Body of pancreas (tissue), 4 donors: Measurements from ENCODE around the gene GPM6B. TPM values are rescaled to one million over a fixed set of nuclear protein-coding genes. Genes with fewer than 3 reads are reported as not detected.

Experiments
- ATAC-seq: fragments of 150-250 bp; one replicate; pipeline ENCODE4 v1.9.1; 2016
- DNase-seq, 4 donors: peaks; one replicate each; pipeline ENCODE4 v3.0.0-alpha.2; 2019
- H3K27ac ChIP-seq, 4 donors: fragments of 200-600 bp; sonication (generic); 1 replicate in 3 of 4; 2 replicates in 1 of 4; pipeline versions ENCODE4 v1.5.1 to v1.6.1; 2016 to 2019; ENCODE audit warnings: mild to moderate bottlenecking in 1 of 4, mixed read lengths in 1 of 4, moderate library complexity in 1 of 4
- H3K27me3 ChIP-seq, 2 donors: fragments of 200-600 bp; sonication (generic); one replicate each; pipeline ENCODE4 v1.6.0; 2016; ENCODE audit warnings: mild to moderate bottlenecking in 1 of 2
- H3K36me3 ChIP-seq, 2 donors: fragments of 200-600 bp; sonication (generic); replicated peaks in 1 of 2; 2 replicates each; pipeline ENCODE4 v1.5.1; 2016; ENCODE audit warnings: low read depth in 2 of 2; ENCODE audit not compliant: insufficient read depth in 1 of 2
- H3K4me1 ChIP-seq: fragments of 200-600 bp; sonication (generic); one replicate; pipeline ENCODE4 v1.6.0; 2016
- H3K4me3 ChIP-seq, 2 donors: fragments of 200-600 bp; sonication (generic); 1 replicate in 1 of 2; 2 replicates in 1 of 2; pipeline ENCODE4 v1.5.1; 2016 to 2019
- H3K9me3 ChIP-seq, 3 donors: fragments of 200-600 bp; sonication (generic); 1 replicate in 2 of 3; 2 replicates in 1 of 3; pipeline ENCODE4 v1.5.1; 2016
- POLR2A ChIP-seq, 3 donors: fragments of 450-650 bp; IDR thresholded peaks; one replicate each; pipeline ENCODE4 v1.6.1; 2016; ENCODE audit warnings: antibody characterized with exemption in 3 of 3, mild to moderate bottlenecking in 2 of 3
- WGBS, 2 donors: methylation state at CpG; one replicate each; pipeline ENCODE4 v1.1.5; 2017; 5-methylcytosine and 5-hydroxymethylcytosine counted together
- intact Hi-C: fragments of 100-400 bp; cut with DNase I; formaldehyde crosslinking; loops from one replicate; pipeline ENCODE4 v1.15.1; 2023
- total RNA-seq, 2 donors: library from RNA; depleted of rRNA; stranded (reverse); fragments of >200 nt; gene quantifications; one replicate each; pipeline ENCODE4 v1.1.0, GENCODE V29; 2016
- TF ChIP-seq, protein P1 (sequence below), 7 experiments: fragments of 450-650 bp in 4 of 7; fragments of 200-600 bp in 3 of 7; sonication (generic) in 3 of 7; IDR thresholded peaks; one replicate each; pipeline ENCODE4 v1.5.1; 2016 to 2019; ENCODE audit warnings: antibody characterized with exemption in 7 of 7

GPM6B gene
- total RNA-seq, 2 donors from 2014 or later = under 0.01 to 2.3 TPM

DNA sequence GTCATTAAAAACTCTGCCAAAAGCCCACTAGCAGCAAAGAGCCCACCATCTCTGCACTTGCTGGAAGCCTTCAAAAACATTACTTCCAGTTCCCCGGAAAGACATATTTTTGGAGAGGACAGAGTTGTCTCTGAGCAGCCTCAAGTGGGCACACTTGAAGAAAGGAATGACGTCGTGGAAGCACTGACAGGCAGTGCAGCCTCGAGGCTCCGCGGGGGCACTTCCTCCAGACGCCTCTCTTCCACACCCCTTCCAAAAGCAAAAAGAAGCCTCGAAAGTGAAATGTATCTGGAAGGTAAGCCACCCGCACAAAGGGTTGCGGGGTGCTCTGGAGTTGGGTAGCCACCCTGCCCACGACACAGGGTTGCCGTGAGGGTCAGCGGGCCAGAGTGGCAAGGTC is 56.5 kb downstream of the GPM6B start:
- Histone ChIP-seq H3K4me3 (no peak overlapping the region), H3K27me3 (no peaks in the 10 kb centered on the region), H3K27ac (no peak overlapping the region), H3K9me3 (no peaks in the 10 kb centered on the region), H3K36me3 (peaks cover 0 to 2% of the 10 kb centered on the region in 2 donors), H3K4me1 (peaks cover 12% of the 10 kb centered on the region)
- ATAC-seq (no peak), DNase-seq (peak in 1 of 4 donors; percentile 7)
- intact Hi-C loops = loop anchor here (10.0 kb wide), 1 partner anchor 244 kb away; no protein-coding TSS in a partner anchor
- 69 to 91% methylated on average over 6 to 8 of the region's 13 CpGs for WGBS, 2 donors
- TF ChIP-seq, protein P1, sequence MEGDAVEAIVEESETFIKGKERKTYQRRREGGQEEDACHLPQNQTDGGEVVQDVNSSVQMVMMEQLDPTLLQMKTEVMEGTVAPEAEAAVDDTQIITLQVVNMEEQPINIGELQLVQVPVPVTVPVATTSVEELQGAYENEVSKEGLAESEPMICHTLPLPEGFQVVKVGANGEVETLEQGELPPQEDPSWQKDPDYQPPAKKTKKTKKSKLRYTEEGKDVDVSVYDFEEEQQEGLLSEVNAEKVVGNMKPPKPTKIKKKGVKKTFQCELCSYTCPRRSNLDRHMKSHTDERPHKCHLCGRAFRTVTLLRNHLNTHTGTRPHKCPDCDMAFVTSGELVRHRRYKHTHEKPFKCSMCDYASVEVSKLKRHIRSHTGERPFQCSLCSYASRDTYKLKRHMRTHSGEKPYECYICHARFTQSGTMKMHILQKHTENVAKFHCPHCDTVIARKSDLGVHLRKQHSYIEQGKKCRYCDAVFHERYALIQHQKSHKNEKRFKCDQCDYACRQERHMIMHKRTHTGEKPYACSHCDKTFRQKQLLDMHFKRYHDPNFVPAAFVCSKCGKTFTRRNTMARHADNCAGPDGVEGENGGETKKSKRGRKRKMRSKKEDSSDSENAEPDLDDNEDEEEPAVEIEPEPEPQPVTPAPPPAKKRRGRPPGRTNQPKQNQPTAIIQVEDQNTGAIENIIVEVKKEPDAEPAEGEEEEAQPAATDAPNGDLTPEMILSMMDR (IDR thresholded peaks at IDR 0.05) = no peak
- no peak for TF ChIP-seq POLR2A (IDR thresholded peaks at IDR 0.05)

DNA sequence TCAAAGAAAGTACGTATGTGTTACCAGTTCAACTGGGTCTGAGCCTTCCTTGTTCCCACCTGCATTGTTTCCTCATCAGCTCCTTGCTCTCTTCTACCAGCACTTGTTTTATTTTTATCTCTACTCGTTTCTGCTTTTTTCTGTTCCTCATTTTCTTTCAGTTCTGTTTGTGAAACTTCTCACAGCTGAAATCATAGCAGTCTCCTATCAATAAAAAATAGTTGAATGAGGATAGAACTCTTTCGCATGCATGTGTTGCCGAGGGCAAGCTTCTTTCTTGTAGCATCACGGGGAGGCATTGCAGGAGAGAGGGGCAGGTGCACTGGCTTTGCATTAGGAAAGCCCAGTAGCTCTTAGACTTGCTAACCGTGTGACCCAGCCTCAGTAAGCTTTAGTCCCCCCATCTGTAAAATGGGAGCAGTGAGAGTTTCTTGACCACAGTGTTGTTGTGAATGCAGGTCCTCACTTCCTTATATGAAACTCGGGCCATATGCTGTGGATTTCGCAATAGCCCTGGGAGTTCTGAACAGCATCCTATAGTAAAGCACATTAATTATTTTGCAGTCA is 57.7 kb downstream of the GPM6B start:
- Histone ChIP-seq H3K36me3 (peaks cover 0 to 2% of the 10 kb centered on the region in 2 donors), H3K9me3 (no peaks in the 10 kb centered on the region), H3K4me3 (no peak overlapping the region), H3K27ac (peak overlapping the region in 1 of 4 donors; percentile 28), H3K4me1 (peaks cover under 1% of the 10 kb centered on the region), H3K27me3 (no peaks in the 10 kb centered on the region)
- intact Hi-C loops = no loop called here
- TF ChIP-seq, protein P1 (IDR thresholded peaks at IDR 0.05) = no peak
- no peak for TF ChIP-seq POLR2A (IDR thresholded peaks at IDR 0.05)
- WGBS, 2 donors = 56 to 82% methylated on average over 6 to 8 of the region's 8 CpGs
- no peak for ATAC-seq
- peak in 1 of 4 donors; percentile 8 for DNase-seq

DNA sequence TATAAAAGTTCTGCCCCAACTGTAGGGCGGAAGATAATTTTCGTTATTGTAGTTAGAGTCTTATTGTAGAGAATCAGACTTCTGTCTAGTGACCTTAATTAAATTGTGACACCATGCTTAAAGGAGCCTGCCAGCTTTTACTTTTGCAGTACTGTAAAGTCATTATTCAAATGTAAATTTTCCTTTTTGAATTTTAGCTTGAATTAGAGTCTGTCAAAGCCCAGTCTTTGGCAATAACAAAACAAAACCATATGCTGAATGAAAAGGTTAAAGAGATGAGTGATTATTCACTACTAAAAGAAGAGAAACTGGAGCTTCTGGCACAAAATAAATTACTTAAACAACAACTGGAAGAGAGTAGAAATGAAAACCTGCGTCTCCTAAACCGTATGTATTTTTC is 60.5 kb downstream of the GPM6B start:
- Histone ChIP-seq H3K27ac (no peak overlapping the region), H3K9me3 (no peaks in the 10 kb centered on the region), H3K4me1 (no peaks in the 10 kb centered on the region), H3K4me3 (no peak overlapping the region), H3K27me3 (no peaks in the 10 kb centered on the region), H3K36me3 (peaks cover 0 to 2% of the 10 kb centered on the region in 2 donors)
- ATAC-seq = no peak
- intact Hi-C loops = no loop called here
- WGBS, 2 donors = 87 to 91% methylated on average over 4 of the region's 4 CpGs
- TF ChIP-seq, protein P1 (IDR thresholded peaks at IDR 0.05) = no peak
- no peak for TF ChIP-seq POLR2A (IDR thresholded peaks at IDR 0.05)
- DNase-seq = no peak

DNA sequence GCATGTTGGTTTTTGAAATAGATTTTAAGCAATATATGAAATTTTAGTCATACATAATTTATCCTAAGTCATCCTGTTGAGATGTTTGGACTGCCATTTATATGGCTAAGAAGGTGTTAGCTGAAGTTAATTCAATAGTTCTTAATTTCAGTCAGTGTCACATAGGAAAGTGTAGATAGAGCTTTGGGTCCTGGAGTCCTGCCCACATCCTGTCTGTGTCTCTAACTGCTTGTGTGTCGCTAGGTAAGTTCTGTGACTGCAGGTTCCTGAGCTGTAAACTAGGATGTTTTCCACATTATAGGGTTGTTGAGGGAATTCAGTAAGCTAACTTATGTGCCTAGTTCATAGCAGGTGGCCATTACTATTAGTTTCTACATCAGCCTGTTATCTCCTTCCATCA is 61.6 kb downstream of the GPM6B start:
- no peaks in the 10 kb centered on the region for H3K36me3 ChIP-seq

More for the DNA sequence above, 61.6 kb downstream of the GPM6B start:
- intact Hi-C loops = no loop called here
- Histone ChIP-seq H3K27ac (no peak overlapping the region), H3K9me3 (no peaks in the 10 kb centered on the region), H3K27me3 (no peaks in the 10 kb centered on the region), H3K4me1 (no peaks in the 10 kb centered on the region), H3K4me3 (no peak overlapping the region)
- ATAC-seq (no peak), DNase-seq (no peak)
- WGBS, 2 donors = 27 to 57% methylated on average over 1 of the region's 1 CpG
- TF ChIP-seq, protein P1 (IDR thresholded peaks at IDR 0.05) = no peak
- no peak for TF ChIP-seq POLR2A (IDR thresholded peaks at IDR 0.05)
